Subcutaneous adipose tissue (tissue), 4 donors: ENCODE measurements around the gene SLIT3. TPM values are rescaled to one million over a fixed set of nuclear protein-coding genes. Genes with fewer than 3 reads are reported as not detected.

ENCODE experiments used
- total RNA-seq, 4 donors: library from RNA; depleted of rRNA; stranded (reverse); fragments of >200 nt; gene quantifications; one replicate each; pipeline ENCODE4 v1.1.0, GENCODE V29; 2016
- TF ChIP-seq, protein P1 (sequence below): fragments of 450-650 bp; IDR thresholded peaks from one replicate; pipeline ENCODE4 v1.5.1; 2016; ENCODE audit warnings: low read depth, mild to moderate bottlenecking, control low read depth, antibody characterized with exemption, moderate library complexity

The SLIT3 gene
- total RNA-seq, 4 donors from 2014 or later: 48.1 to 163 (median 83.2) TPM

DNA sequence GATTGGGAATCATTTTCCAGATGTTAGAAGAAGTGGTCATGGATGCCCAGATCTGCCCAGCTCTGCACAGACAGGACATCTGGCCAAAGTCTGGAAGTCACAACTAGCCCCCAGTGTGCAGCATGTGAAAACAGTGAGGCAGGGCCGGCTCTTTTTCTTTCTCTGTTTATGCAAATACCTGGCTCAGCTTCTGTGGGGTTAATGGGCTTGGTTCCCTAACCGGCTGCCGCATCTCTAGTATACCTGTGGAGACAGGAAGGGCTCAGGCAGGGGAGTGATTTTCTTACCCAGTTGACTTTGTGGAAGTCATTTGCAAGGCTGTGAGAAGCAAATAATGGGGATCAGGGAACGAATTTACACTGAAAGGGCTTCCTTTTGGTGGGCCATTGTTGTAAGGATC is 467.0 kb downstream of the SLIT3 start:
- TF ChIP-seq, protein P1, sequence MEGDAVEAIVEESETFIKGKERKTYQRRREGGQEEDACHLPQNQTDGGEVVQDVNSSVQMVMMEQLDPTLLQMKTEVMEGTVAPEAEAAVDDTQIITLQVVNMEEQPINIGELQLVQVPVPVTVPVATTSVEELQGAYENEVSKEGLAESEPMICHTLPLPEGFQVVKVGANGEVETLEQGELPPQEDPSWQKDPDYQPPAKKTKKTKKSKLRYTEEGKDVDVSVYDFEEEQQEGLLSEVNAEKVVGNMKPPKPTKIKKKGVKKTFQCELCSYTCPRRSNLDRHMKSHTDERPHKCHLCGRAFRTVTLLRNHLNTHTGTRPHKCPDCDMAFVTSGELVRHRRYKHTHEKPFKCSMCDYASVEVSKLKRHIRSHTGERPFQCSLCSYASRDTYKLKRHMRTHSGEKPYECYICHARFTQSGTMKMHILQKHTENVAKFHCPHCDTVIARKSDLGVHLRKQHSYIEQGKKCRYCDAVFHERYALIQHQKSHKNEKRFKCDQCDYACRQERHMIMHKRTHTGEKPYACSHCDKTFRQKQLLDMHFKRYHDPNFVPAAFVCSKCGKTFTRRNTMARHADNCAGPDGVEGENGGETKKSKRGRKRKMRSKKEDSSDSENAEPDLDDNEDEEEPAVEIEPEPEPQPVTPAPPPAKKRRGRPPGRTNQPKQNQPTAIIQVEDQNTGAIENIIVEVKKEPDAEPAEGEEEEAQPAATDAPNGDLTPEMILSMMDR: no peak

- TF ChIP-seq, protein P1: no peak
Observed at GRCh38 chr5:168833383-168833782, 467.6 kb downstream of the SLIT3 start.

DNA sequence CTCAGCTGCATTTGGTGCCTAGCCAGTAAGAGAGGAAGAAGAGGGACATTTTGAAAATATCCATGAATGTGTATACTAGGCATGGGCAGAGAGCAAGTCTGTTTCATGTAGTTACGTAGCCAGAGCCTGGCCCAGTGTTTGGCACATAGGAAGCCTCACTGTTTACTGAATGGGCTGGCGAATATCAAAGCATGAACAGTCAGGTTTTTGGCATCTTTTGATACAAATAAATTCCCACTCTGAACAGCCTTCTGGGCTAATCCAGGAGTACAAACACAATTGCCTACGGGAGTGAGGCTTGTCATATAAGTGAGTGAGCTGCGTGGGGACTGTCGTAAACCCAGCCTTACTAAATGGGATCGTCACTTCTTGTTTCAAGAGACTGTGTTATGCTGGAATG is 468.6 kb downstream of the SLIT3 start:
- TF ChIP-seq, protein P1: no peak

DNA sequence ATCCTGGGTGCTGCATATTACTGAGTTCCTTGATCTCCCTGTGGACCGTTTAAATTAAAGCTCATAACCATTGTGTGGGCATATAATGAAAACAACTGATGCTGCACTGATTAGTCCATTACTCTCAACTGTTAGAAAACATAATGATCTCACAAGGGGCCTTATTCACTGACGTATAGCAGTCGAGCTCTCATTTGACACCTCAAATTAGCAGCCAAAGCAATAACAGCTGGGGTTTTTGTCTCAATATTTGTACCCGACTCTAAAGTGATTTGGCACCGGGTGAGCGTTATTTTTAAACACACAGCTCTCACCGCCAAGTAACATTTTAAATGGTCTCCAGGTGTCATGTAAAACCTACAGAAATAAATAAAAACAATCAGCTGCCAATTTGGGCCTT is 469.6 kb downstream of the SLIT3 start:
- TF ChIP-seq, protein P1: no peak

GRCh38 chr5:168830833-168831232 is 470.1 kb downstream of the SLIT3 start:
- TF ChIP-seq, protein P1: no peak

GRCh38 chr5:168829922-168830417 is 471.0 kb downstream of the SLIT3 start:
- TF ChIP-seq, protein P1: no peak

- TF ChIP-seq, protein P1: no peak
Observed at GRCh38 chr5:168829044-168829443, 471.9 kb downstream of the SLIT3 start.

- TF ChIP-seq, protein P1: no peak
Observed at GRCh38 chr5:168827636-168828035, 473.3 kb downstream of the SLIT3 start.
